ENCODE measurements around the gene PLEKHO2.

DNA sequence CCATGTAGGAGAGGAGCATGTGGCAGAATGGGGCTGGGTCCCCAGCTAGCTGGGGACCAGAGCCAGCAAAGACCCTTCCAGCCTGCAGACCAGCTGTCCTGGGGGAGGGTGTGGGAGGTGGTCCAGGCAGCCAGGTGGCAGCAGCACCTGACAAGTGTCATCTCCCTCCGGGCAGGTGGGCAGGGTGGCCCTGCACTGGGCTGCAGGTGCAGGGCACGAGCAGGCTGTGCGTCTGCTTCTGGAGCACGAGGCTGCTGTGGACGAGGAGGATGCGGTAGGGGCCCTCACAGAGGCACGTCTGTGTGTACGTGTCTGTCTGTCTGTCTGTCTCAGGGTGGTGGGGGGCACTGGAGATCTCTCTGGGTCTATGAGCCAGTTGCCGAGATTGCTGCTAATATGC lies 75.5 kb downstream of the PLEKHO2 start:
- TF ChIP-seq, protein P1, sequence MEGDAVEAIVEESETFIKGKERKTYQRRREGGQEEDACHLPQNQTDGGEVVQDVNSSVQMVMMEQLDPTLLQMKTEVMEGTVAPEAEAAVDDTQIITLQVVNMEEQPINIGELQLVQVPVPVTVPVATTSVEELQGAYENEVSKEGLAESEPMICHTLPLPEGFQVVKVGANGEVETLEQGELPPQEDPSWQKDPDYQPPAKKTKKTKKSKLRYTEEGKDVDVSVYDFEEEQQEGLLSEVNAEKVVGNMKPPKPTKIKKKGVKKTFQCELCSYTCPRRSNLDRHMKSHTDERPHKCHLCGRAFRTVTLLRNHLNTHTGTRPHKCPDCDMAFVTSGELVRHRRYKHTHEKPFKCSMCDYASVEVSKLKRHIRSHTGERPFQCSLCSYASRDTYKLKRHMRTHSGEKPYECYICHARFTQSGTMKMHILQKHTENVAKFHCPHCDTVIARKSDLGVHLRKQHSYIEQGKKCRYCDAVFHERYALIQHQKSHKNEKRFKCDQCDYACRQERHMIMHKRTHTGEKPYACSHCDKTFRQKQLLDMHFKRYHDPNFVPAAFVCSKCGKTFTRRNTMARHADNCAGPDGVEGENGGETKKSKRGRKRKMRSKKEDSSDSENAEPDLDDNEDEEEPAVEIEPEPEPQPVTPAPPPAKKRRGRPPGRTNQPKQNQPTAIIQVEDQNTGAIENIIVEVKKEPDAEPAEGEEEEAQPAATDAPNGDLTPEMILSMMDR (IDR thresholded peaks at IDR 0.05): no peak
- TF ChIP-seq POLR2A (IDR thresholded peaks at IDR 0.05): no peak
